Left ventricle myocardium inferior (tissue), 1 donor: ENCODE results near the gene BICC1. TPM values are rescaled to one million over a fixed set of nuclear protein-coding genes. Genes with fewer than 3 reads are reported as not detected.
A peak's percentile ranks its signal among the peaks of the same experiment; 100 is the strongest.

Experiments
- DNase-seq: peaks from one replicate; pipeline ENCODE4 v3.0.0-alpha.2; 2020
- H3K27ac ChIP-seq: fragments of 200-600 bp; replicated peaks from 2 replicates; pipeline ENCODE4 v1.8.0; 2021
- H3K27me3 ChIP-seq: fragments of 200-600 bp; 2 replicates; pipeline ENCODE4 v1.8.0; 2021; ENCODE audit warnings: low read depth
- H3K36me3 ChIP-seq: fragments of 200-600 bp; 2 replicates; pipeline ENCODE4 v1.8.0; 2021
- H3K4me1 ChIP-seq: fragments of 200-600 bp; 2 replicates; pipeline ENCODE4 v1.8.0; 2021
- H3K4me3 ChIP-seq: fragments of 200-600 bp; 2 replicates; pipeline ENCODE4 v1.8.0; 2021; ENCODE audit warnings: mild to moderate bottlenecking, moderate library complexity
- H3K9me3 ChIP-seq: fragments of 200-600 bp; replicated peaks from 2 replicates; pipeline ENCODE4 v1.8.0; 2021
- CTCF ChIP-seq: fragments of 200-600 bp; IDR thresholded peaks from 2 replicates; pipeline ENCODE4 v1.8.0; 2021; ENCODE audit warnings: antibody characterized with exemption, mild to moderate bottlenecking, borderline replicate concordance
- intact Hi-C: fragments of 100-400 bp; cut with micrococcal nuclease; formaldehyde crosslinking; loops from one replicate; pipeline ENCODE4 v1.11.0; 2022
- total RNA-seq: library from RNA; stranded (reverse); fragmentation: NEBNext Ultra II Directional; extraction: Animal tissue kit (Norgen Biotek cat#: 25700); gene quantifications from one replicate; pipeline ENCODE4 v1.2.1, GENCODE V29; 2021
- donor health status: DM: no; HTN: yes; CAD: no; lungs with severe emphysema.

Gene BICC1
- total RNA-seq, 1 donor from 2014 or later = 5.7 TPM

- Histone ChIP-seq H3K4me1 (no peaks in the 10 kb centered on the region), H3K27ac (peak overlapping the region; percentile 16), H3K36me3 (no peaks in the 10 kb centered on the region), H3K4me3 (no peak overlapping the region), H3K9me3 (peaks cover 6% of the 10 kb centered on the region), H3K27me3 (no peaks in the 10 kb centered on the region)
- intact Hi-C loops = no loop called here
- no peak for DNase-seq
- no peak for TF ChIP-seq CTCF
Measured at GRCh38 chr10:58715061-58715460, 202.4 kb downstream of the BICC1 start.

GRCh38 chr10:58718596-58718995 is 205.9 kb downstream of the BICC1 start:
- H3K9me3 ChIP-seq = peaks cover 6% of the 10 kb centered on the region
- no peaks in the 10 kb centered on the region for H3K4me1 ChIP-seq
- intact Hi-C loops = no loop called here
- no peaks in the 10 kb centered on the region for H3K36me3 ChIP-seq
- DNase-seq = no peak
- no peak overlapping the region for H3K4me3 ChIP-seq
- no peaks in the 10 kb centered on the region for H3K27me3 ChIP-seq
- H3K27ac ChIP-seq = no peak overlapping the region
- TF ChIP-seq CTCF = no peak

GRCh38 chr10:58721601-58722281 is 209.1 kb downstream of the BICC1 start:
- Histone ChIP-seq H3K36me3 (no peaks in the 10 kb centered on the region), H3K4me3 (no peak overlapping the region), H3K4me1 (no peaks in the 10 kb centered on the region), H3K27me3 (no peaks in the 10 kb centered on the region), H3K9me3 (peaks cover 6% of the 10 kb centered on the region), H3K27ac (no peak overlapping the region)
- intact Hi-C loops = no loop called here
- DNase-seq = no peak
- no peak for TF ChIP-seq CTCF

- Histone ChIP-seq H3K36me3 (no peaks in the 10 kb centered on the region), H3K9me3 (peaks cover 2% of the 10 kb centered on the region), H3K27ac (peak overlapping the region; percentile 30), H3K27me3 (no peaks in the 10 kb centered on the region), H3K4me1 (no peaks in the 10 kb centered on the region), H3K4me3 (no peak overlapping the region)
- intact Hi-C loops = no loop called here
- no peak for TF ChIP-seq CTCF
- DNase-seq = no peak
Measured at GRCh38 chr10:58723186-58723585, 210.5 kb downstream of the BICC1 start.

GRCh38 chr10:58723966-58724365 is 211.3 kb downstream of the BICC1 start:
- Histone ChIP-seq H3K27me3 (no peaks in the 10 kb centered on the region), H3K9me3 (peaks cover 7% of the 10 kb centered on the region), H3K4me1 (no peaks in the 10 kb centered on the region), H3K4me3 (no peak overlapping the region), H3K36me3 (no peaks in the 10 kb centered on the region), H3K27ac (peak overlapping the region; percentile 30)
- no peak for DNase-seq
- intact Hi-C loops = no loop called here
- TF ChIP-seq CTCF = no peak

- no peaks in the 10 kb centered on the region for H3K4me1 ChIP-seq
- TF ChIP-seq CTCF = no peak
- peaks cover 13% of the 10 kb centered on the region for H3K9me3 ChIP-seq
- no peak for DNase-seq
- no peaks in the 10 kb centered on the region for H3K27me3 ChIP-seq
- peak overlapping the region; percentile 30 for H3K27ac ChIP-seq
- H3K36me3 ChIP-seq = no peaks in the 10 kb centered on the region
- H3K4me3 ChIP-seq = no peak overlapping the region
- intact Hi-C loops = no loop called here
Measured at GRCh38 chr10:58724781-58725180, 212.1 kb downstream of the BICC1 start.
